ENCODE measurements around the gene TTC23L.

The TTC23L gene

GRCh38 chr5:34847056-34847455 lies 8.1 kb downstream of the TTC23L start:
- TF ChIP-seq EZH2 (optimal IDR thresholded peaks at IDR 0.05; ENCODE audit: low read depth, low read length) = no peak
- TF ChIP-seq EZH2phosphoT487 (IDR thresholded peaks at IDR 0.05; ENCODE audit: low read length) = no peak
- no peak for TF ChIP-seq CTCF (IDR thresholded peaks at IDR 0.05; ENCODE audit: low read length)

DNA sequence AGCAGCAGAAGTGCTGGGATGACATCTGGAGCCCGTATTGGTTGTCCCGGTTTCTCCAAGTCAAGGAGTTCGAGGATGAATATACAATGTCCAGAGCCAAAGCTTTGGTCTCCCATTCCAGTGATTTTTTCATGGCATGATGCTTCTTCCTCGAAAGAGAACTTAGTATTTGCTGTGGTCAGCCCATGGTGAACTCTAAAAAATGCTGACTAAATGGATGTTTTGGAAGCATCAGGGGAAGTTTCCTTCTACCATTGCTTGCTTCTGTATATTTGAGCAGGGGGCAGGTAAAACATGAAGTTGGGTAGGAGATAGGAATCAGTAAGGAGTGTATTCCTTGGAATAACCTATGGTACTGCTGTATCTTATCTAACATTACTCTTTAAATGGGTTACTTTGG lies 8.6 kb downstream of the TTC23L start:
- no peak for DNase-seq
- no peak overlapping the region for H3K4me3 ChIP-seq (ENCODE audit: low read length)
- H3K9me3 ChIP-seq (replicated peaks; ENCODE audit: insufficient read depth, low read length) = no peaks in the 10 kb centered on the region
- H3K27me3 ChIP-seq (replicated peaks; ENCODE audit: insufficient read depth, low read length) = no peaks in the 10 kb centered on the region
- no peaks in the 10 kb centered on the region for H3K79me2 ChIP-seq (ENCODE audit: low read length)
- no peak overlapping the region for H3K27ac ChIP-seq (ENCODE audit: low read length)
- no peaks in the 10 kb centered on the region for H3K4me1 ChIP-seq (ENCODE audit: low read length)
- H3K9me2 ChIP-seq (replicated peaks; ENCODE audit: insufficient read depth, low read length) = no peaks in the 10 kb centered on the region
- H3F3A ChIP-seq (ENCODE audit: insufficient read depth, low read length) = no peaks in the 10 kb centered on the region
- no peaks in the 10 kb centered on the region for H3K36me3 ChIP-seq (replicated peaks; ENCODE audit: insufficient read depth, low read length)
- TF ChIP-seq CTCF (IDR thresholded peaks at IDR 0.05; ENCODE audit: low read length) (no peak), EZH2 (optimal IDR thresholded peaks at IDR 0.05; ENCODE audit: low read depth, low read length) (no peak), EZH2phosphoT487 (IDR thresholded peaks at IDR 0.05; ENCODE audit: low read length) (no peak)
- no peak overlapping the region for H2AFZ ChIP-seq (ENCODE audit: low read length)
- no peak overlapping the region for H3K4me2 ChIP-seq (ENCODE audit: low read depth, low read length)
- no peaks in the 10 kb centered on the region for H4K20me1 ChIP-seq (ENCODE audit: insufficient read depth, low read length)
- H3K9ac ChIP-seq (ENCODE audit: low read length) = no peak overlapping the region

More at GRCh38 chr5:34847056-34847455, 8.1 kb downstream of the TTC23L start:
- Histone ChIP-seq H3K4me2 (ENCODE audit: low read depth, low read length) (no peak overlapping the region), H3K9ac (ENCODE audit: low read length) (no peak overlapping the region), H3F3A (ENCODE audit: insufficient read depth, low read length) (no peaks in the 10 kb centered on the region), H3K9me3 (replicated peaks; ENCODE audit: insufficient read depth, low read length) (no peaks in the 10 kb centered on the region), H3K27me3 (replicated peaks; ENCODE audit: insufficient read depth, low read length) (no peaks in the 10 kb centered on the region), H4K20me1 (ENCODE audit: insufficient read depth, low read length) (no peaks in the 10 kb centered on the region), H3K9me2 (replicated peaks; ENCODE audit: insufficient read depth, low read length) (no peaks in the 10 kb centered on the region), H3K4me3 (ENCODE audit: low read length) (no peak overlapping the region), H3K27ac (ENCODE audit: low read length) (no peak overlapping the region), H3K36me3 (replicated peaks; ENCODE audit: insufficient read depth, low read length) (no peaks in the 10 kb centered on the region), H2AFZ (ENCODE audit: low read length) (no peak overlapping the region), H3K79me2 (ENCODE audit: low read length) (no peaks in the 10 kb centered on the region), H3K4me1 (ENCODE audit: low read length) (no peaks in the 10 kb centered on the region)
- no peak for DNase-seq

DNA sequence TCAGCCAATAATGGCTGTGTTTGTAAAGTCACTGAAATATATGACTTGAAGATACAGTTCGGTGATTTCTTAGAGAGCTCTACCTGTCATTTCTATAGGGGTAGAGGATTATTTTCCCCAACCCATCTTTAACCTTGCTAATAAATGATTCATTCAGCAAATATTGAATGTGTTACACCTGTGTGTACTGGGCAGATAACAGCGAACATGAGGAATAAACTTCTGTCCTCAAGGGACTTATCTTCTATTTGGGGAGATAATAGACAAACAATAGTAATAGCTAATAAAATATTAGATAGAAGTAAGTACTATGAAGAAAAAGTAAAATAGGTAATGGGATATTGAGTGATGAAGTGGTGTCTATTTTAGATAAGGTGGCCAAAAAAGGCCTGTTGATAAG lies 9.3 kb downstream of the TTC23L start:
- Histone ChIP-seq H3K36me3 (replicated peaks; ENCODE audit: insufficient read depth, low read length) (no peaks in the 10 kb centered on the region), H3K27ac (ENCODE audit: low read length) (no peak overlapping the region), H3F3A (ENCODE audit: insufficient read depth, low read length) (no peaks in the 10 kb centered on the region), H3K4me1 (ENCODE audit: low read length) (no peaks in the 10 kb centered on the region), H3K79me2 (ENCODE audit: low read length) (no peaks in the 10 kb centered on the region), H3K9me2 (replicated peaks; ENCODE audit: insufficient read depth, low read length) (no peaks in the 10 kb centered on the region), H3K4me2 (ENCODE audit: low read depth, low read length) (no peak overlapping the region), H3K27me3 (replicated peaks; ENCODE audit: insufficient read depth, low read length) (no peaks in the 10 kb centered on the region), H4K20me1 (ENCODE audit: insufficient read depth, low read length) (no peaks in the 10 kb centered on the region), H3K4me3 (ENCODE audit: low read length) (no peak overlapping the region), H2AFZ (ENCODE audit: low read length) (no peak overlapping the region), H3K9me3 (replicated peaks; ENCODE audit: insufficient read depth, low read length) (no peaks in the 10 kb centered on the region), H3K9ac (ENCODE audit: low read length) (no peak overlapping the region)
- TF ChIP-seq CTCF (IDR thresholded peaks at IDR 0.05; ENCODE audit: low read length) = no peak
- TF ChIP-seq EZH2phosphoT487 (IDR thresholded peaks at IDR 0.05; ENCODE audit: low read length) = no peak
- no peak for TF ChIP-seq EZH2 (optimal IDR thresholded peaks at IDR 0.05; ENCODE audit: low read depth, low read length)
- no peak for DNase-seq

Data from MM.1S (cell line).